ENCODE data around the gene PCBD2.
"Not testable (repeated sequence)": the region's sequence is repeated elsewhere in the genome, so short reads cannot be mapped to it uniquely, and the experiment has no call there.

The PCBD2 gene

GRCh38 chr5:134998068-134998467 lies 93.1 kb downstream of the PCBD2 start:
- DNase-seq (ENCODE audit: low read depth in 1 of 2, low spot score in 1 of 2) = not testable (repeated sequence)

- DNase-seq (ENCODE audit: low read depth in 1 of 2, low spot score in 1 of 2) = no peak
These were observed 99.4 kb downstream of the PCBD2 start for GRCh38 chr5:135004376-135004775.

- no peak for DNase-seq (ENCODE audit: low read depth in 1 of 2, low spot score in 1 of 2)
These were observed 100.1 kb downstream of the PCBD2 start for GRCh38 chr5:135005076-135005475.

- no peak for DNase-seq (ENCODE audit: low read depth in 1 of 2, low spot score in 1 of 2)
These were observed 102.4 kb downstream of the PCBD2 start for GRCh38 chr5:135007305-135007704.

- DNase-seq (ENCODE audit: low read depth in 1 of 2, low spot score in 1 of 2) = no peak
These were observed 102.9 kb downstream of the PCBD2 start for GRCh38 chr5:135007749-135008363.

- DNase-seq (ENCODE audit: low read depth in 1 of 2, low spot score in 1 of 2) = no peak
These were observed 103.6 kb downstream of the PCBD2 start for GRCh38 chr5:135008556-135008955.

- DNase-seq (ENCODE audit: low read depth in 1 of 2, low spot score in 1 of 2) = no peak
These were observed 104.2 kb downstream of the PCBD2 start for GRCh38 chr5:135008981-135009735.

- no peak for DNase-seq (ENCODE audit: low read depth in 1 of 2, low spot score in 1 of 2)
These were observed 105.0 kb downstream of the PCBD2 start for GRCh38 chr5:135009736-135010501.

- DNase-seq (ENCODE audit: low read depth in 1 of 2, low spot score in 1 of 2) = no peak
These were observed 105.8 kb downstream of the PCBD2 start for GRCh38 chr5:135010502-135011354.

- DNase-seq (ENCODE audit: low read depth in 1 of 2, low spot score in 1 of 2) = no peak
These were observed 106.6 kb downstream of the PCBD2 start for GRCh38 chr5:135011355-135012032.

GRCh38 chr5:135012033-135012588 lies 107.2 kb downstream of the PCBD2 start:
- no peak for DNase-seq (ENCODE audit: low read depth in 1 of 2, low spot score in 1 of 2)
